Measurements from ENCODE around the gene FHIP1B. TPM values are rescaled to one million over a fixed set of nuclear protein-coding genes. Genes with fewer than 3 reads are reported as not detected.
A peak's percentile ranks its signal among the peaks of the same experiment; 100 is the strongest.

FHIP1B gene
- total RNA-seq, 4 donors from 2014 or later: 13.0 to 50.4 (median 20.0) TPM

GRCh38 chr11:6225024-6225423 is 9.4 kb downstream of the FHIP1B start:
- Histone ChIP-seq H3K27me3 (no peaks in the 10 kb centered on the region), H3K36me3 (peaks cover 3 to 45% of the 10 kb centered on the region in 2 donors), H3K4me3 (no peak overlapping the region), H3K27ac (no peak overlapping the region), H3K4me1 (peaks cover 0 to 14% (median 3%) of the 10 kb centered on the region in 3 donors), H3K9me3 (no peaks in the 10 kb centered on the region)
- ATAC-seq: no peak
- 77 to 82% methylated on average over 1 of the region's 1 CpG for WGBS, 2 donors (ENCODE audit: low coverage in 1 of 2)
- no peak for TF ChIP-seq EP300 (IDR thresholded peaks at IDR 0.05)
- no peak for TF ChIP-seq POLR2A (IDR thresholded peaks at IDR 0.05)
- no peak for TF ChIP-seq POLR2AphosphoS5 (IDR thresholded peaks at IDR 0.05)
- no peak for TF ChIP-seq CTCF (IDR thresholded peaks at IDR 0.05)

DNA sequence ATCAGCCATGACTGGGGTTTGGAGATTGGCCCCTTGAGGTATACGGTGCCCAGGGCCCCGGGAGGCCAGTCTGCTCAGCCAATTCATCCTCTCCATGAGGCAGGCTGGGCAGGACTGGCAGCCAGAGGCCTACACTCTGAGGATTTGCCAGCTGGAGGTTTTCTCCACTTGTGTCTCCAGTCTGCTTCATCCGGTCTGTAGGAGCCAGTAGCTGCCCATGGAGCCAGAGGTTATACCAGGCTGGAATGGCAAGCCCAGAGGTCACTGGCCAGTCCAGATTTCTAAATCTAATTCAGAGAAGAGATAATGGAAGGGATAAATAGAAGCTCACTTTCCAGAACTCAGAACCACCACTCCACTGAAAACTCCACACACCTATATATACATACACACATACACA is 10.0 kb downstream of the FHIP1B start:
- WGBS, 2 donors (ENCODE audit: low coverage in 1 of 2): 100% methylated on average over 3 of the region's 3 CpGs; no CpG with 5 or more reads in 1 of the 2 donors
- H3K27me3 ChIP-seq: no peaks in the 10 kb centered on the region
- no peak for TF ChIP-seq POLR2A (IDR thresholded peaks at IDR 0.05)
- TF ChIP-seq EP300 (IDR thresholded peaks at IDR 0.05): no peak
- TF ChIP-seq CTCF (IDR thresholded peaks at IDR 0.05): no peak
- no peak for TF ChIP-seq POLR2AphosphoS5 (IDR thresholded peaks at IDR 0.05)
- no peak for ATAC-seq
- H3K4me3 ChIP-seq: no peak overlapping the region
- H3K9me3 ChIP-seq: no peaks in the 10 kb centered on the region
- H3K4me1 ChIP-seq: peaks cover 0 to 16% (median 3%) of the 10 kb centered on the region in 3 donors
- peaks cover 3 to 51% of the 10 kb centered on the region in 2 donors for H3K36me3 ChIP-seq
- no peak overlapping the region for H3K27ac ChIP-seq

- WGBS, 2 donors (ENCODE audit: low coverage in 1 of 2): 99% methylated on average over 9 of the region's 17 CpGs; no CpG with 5 or more reads in 1 of the 2 donors
- Histone ChIP-seq H3K36me3 (peaks cover 3 to 57% of the 10 kb centered on the region in 2 donors), H3K4me3 (no peak overlapping the region), H3K9me3 (no peaks in the 10 kb centered on the region), H3K4me1 (peaks cover 0 to 14% (median 3%) of the 10 kb centered on the region in 3 donors), H3K27me3 (no peaks in the 10 kb centered on the region), H3K27ac (no peak overlapping the region)
- no peak for ATAC-seq
- TF ChIP-seq EP300 (IDR thresholded peaks at IDR 0.05) (no peak), POLR2A (IDR thresholded peaks at IDR 0.05) (no peak), CTCF (IDR thresholded peaks at IDR 0.05) (no peak), POLR2AphosphoS5 (IDR thresholded peaks at IDR 0.05) (no peak)
Observed at GRCh38 chr11:6223854-6224253, 10.6 kb downstream of the FHIP1B start.

DNA sequence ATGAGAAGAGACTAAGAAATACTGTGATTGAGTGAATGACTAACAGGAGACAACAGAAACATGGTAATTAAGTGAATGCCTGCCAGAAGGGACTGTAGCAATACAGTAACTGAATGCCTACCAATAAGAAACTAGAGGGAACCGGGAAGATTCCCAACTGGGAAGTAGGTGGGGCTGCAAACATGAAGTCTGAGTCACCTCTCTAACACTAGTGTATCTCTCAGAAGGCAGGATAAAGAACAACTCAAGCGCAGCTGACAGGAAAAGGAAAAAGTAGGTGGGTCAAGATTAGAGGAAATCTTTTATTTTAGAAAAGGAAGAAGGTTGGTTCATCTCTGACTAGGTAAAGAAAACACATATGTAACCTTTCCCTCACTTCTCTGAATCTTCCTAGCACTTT is 15.1 kb downstream of the FHIP1B start:
- Histone ChIP-seq H3K4me3 (no peak overlapping the region), H3K27me3 (no peaks in the 10 kb centered on the region), H3K27ac (peak overlapping the region in 1 of 4 donors; percentile 19), H3K9me3 (no peaks in the 10 kb centered on the region), H3K4me1 (peaks cover 0 to 5% (median 0%) of the 10 kb centered on the region in 3 donors), H3K36me3 (peaks cover 3 to 100% of the 10 kb centered on the region in 2 donors)
- ATAC-seq: peak; percentile 88
- TF ChIP-seq EP300 (IDR thresholded peaks at IDR 0.05) (no peak), POLR2A (IDR thresholded peaks at IDR 0.05) (no peak), POLR2AphosphoS5 (IDR thresholded peaks at IDR 0.05) (no peak), CTCF (IDR thresholded peaks at IDR 0.05) (no peak)
- 23 to 51% methylated on average over 2 of the region's 2 CpGs for WGBS, 2 donors (ENCODE audit: low coverage in 1 of 2)

DNA sequence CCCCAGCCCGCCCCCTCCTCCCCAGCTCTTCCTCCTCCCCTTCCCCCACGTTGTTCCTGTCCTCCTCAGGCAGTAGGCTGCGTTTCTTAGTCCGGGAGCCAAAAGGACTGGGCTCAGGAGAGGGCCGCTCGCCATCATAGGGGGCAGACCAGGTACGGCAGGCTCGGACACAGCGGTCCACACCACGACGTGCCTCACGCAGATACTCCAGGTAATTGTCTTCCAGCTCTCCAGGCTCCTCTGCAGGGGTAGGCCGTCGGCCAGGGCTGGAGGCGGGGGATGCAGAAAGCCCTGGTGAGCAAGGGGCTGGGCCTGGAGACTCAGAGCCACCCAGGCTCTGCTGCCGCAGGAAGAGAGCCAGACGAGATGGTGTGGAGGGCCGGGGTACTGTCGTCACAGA is 16.7 kb downstream of the FHIP1B start:
- ATAC-seq: no peak
- Histone ChIP-seq H3K27ac (no peak overlapping the region), H3K27me3 (no peaks in the 10 kb centered on the region), H3K4me3 (no peak overlapping the region), H3K4me1 (peaks cover 0 to 5% (median 0%) of the 10 kb centered on the region in 3 donors), H3K36me3 (peaks cover 3 to 99% of the 10 kb centered on the region in 2 donors), H3K9me3 (no peaks in the 10 kb centered on the region)
- 94% methylated on average over 4 of the region's 19 CpGs; no CpG with 5 or more reads in 1 of the 2 donors for WGBS, 2 donors (ENCODE audit: low coverage in 1 of 2)
- no peak for TF ChIP-seq CTCF (IDR thresholded peaks at IDR 0.05)
- TF ChIP-seq POLR2AphosphoS5 (IDR thresholded peaks at IDR 0.05): no peak
- no peak for TF ChIP-seq POLR2A (IDR thresholded peaks at IDR 0.05)
- no peak for TF ChIP-seq EP300 (IDR thresholded peaks at IDR 0.05)

Measured in gastroesophageal sphincter (tissue), 4 donors.